H1 (cell line): ENCODE data around the gene CSAD. TPM values are rescaled to one million over a fixed set of nuclear protein-coding genes. Genes with fewer than 3 reads are reported as not detected.

Source experiments
- CTCF ChIA-PET: fragments of 300-600 bp; sonication (Branson Sonifier 250); formaldehyde crosslinking; loops from one replicate; lab custom pipeline; 2021; ENCODE audit not compliant: partially characterized antibody; lab: Charles Lee
- POLR2A ChIA-PET: fragments of 300-600 bp; sonication (Branson Sonifier 250); formaldehyde crosslinking; loops from one replicate; lab custom pipeline; 2021; ENCODE audit warnings: inconsistent platforms; ENCODE audit not compliant: partially characterized antibody; lab: Charles Lee
- DNase-seq, 2 experiments: peaks; one replicate each; pipeline versions ENCODE4 v3.0.0 to v3.0.0-alpha.2; 2010 to 2022; ENCODE audit warnings: low spot score in 2 of 2, low read depth in 1 of 2, mixed read lengths in 1 of 2
- FAIRE-seq: peaks from 2 replicates; lab custom pipeline; 2011; peaks lifted over from hg19 to GRCh38; lab: Jason Lieb, UNC
- H2AFZ ChIP-seq: 2 replicates; pipeline ENCODE4 v1.8.1; 2012; ENCODE audit warnings: low read length, inconsistent platforms
- H2AK5ac ChIP-seq: 2 replicates; pipeline ENCODE4 v1.6.1; 2013; ENCODE audit warnings: low read depth, low read length
- H2BK120ac ChIP-seq: replicated peaks from 2 replicates; pipeline ENCODE3; 2013; ENCODE audit warnings: low read depth, low read length, inconsistent platforms
- H2BK12ac ChIP-seq: 2 replicates; pipeline ENCODE4 v1.6.1; 2013; ENCODE audit warnings: low read depth, low read length
- H2BK15ac ChIP-seq: 2 replicates; pipeline ENCODE4 v1.6.1; 2013; ENCODE audit warnings: low read length
- H2BK20ac ChIP-seq: 2 replicates; pipeline ENCODE4 v1.6.1; 2013; ENCODE audit warnings: low read length
- H2BK5ac ChIP-seq: 2 replicates; pipeline ENCODE4 v1.6.1; 2013; ENCODE audit warnings: low read depth, low read length
- H3K14ac ChIP-seq: 2 replicates; pipeline ENCODE4 v1.6.1; 2013; ENCODE audit warnings: inconsistent platforms; ENCODE audit not compliant: insufficient read length
- H3K18ac ChIP-seq: 2 replicates; pipeline ENCODE4 v1.6.1; 2013; ENCODE audit warnings: low read length; ENCODE audit errors: extremely low read depth
- H3K23ac ChIP-seq: 2 replicates; pipeline ENCODE4 v1.6.1; 2013; ENCODE audit warnings: inconsistent platforms; ENCODE audit not compliant: insufficient read length
- H3K23me2 ChIP-seq: 2 replicates; pipeline ENCODE4 v1.6.1; 2013; ENCODE audit warnings: low read depth, low read length
- H3K27ac ChIP-seq: 2 replicates; pipeline ENCODE4 v1.6.1; 2011; ENCODE audit warnings: low read depth, low read length, inconsistent platforms
- H3K27me3 ChIP-seq, 4 experiments: replicated peaks in 1 of 4; 1 replicate in 1 of 4; 2 replicates in 3 of 4; pipeline versions ENCODE4 v1.6.1 to v1.8.1; 2011 to 2013; ENCODE audit warnings: low read length in 3 of 4, mild to moderate bottlenecking in 3 of 4, inconsistent platforms in 2 of 4, mixed read lengths in 2 of 4, moderate library complexity in 1 of 4; ENCODE audit not compliant: control insufficient read depth in 3 of 4, insufficient read depth in 3 of 4; ENCODE audit errors: extremely low read depth in 1 of 4
- H3K36me3 ChIP-seq, 4 experiments: 2 replicates each; pipeline versions ENCODE4 v1.6.1 to v1.8.1; 2011 to 2013; ENCODE audit warnings: mild to moderate bottlenecking in 4 of 4, low read length in 3 of 4, moderate library complexity in 2 of 4, control low read depth in 1 of 4, inconsistent platforms in 1 of 4; ENCODE audit not compliant: insufficient read depth in 4 of 4, control insufficient read depth in 2 of 4
- H3K4ac ChIP-seq: replicated peaks from 2 replicates; pipeline ENCODE3; 2013; ENCODE audit warnings: low read length, low read depth, mixed read lengths, inconsistent platforms; ENCODE audit not compliant: insufficient read length
- H3K4me1 ChIP-seq, 4 experiments: replicated peaks in 1 of 4; 1 replicate in 1 of 4; 2 replicates in 3 of 4; pipeline versions ENCODE4 v1.6.1 to v1.8.1; 2011 to 2013; ENCODE audit warnings: low read length in 3 of 4, inconsistent platforms in 2 of 4, mixed read lengths in 1 of 4; ENCODE audit not compliant: insufficient read depth in 4 of 4, control insufficient read depth in 3 of 4
- H3K4me2 ChIP-seq, 2 experiments: 2 replicates each; pipeline versions ENCODE4 v1.6.1 to v1.8.1; 2011 to 2013; ENCODE audit warnings: low read depth in 2 of 2, low read length in 2 of 2, control low read depth in 1 of 2, inconsistent platforms in 1 of 2, mild to moderate bottlenecking in 1 of 2; ENCODE audit not compliant: insufficient read depth in 1 of 2
- H3K4me3 ChIP-seq, 4 experiments: fragments of 200-600, 300-600 bp in 1 of 4; sonication (generic), shearing (Covaris generic), sonication (Bioruptor Twin) in 1 of 4; 2 replicates each; pipeline versions ENCODE4 v1.5.1 to v1.8.1; 2011 to 2016; ENCODE audit warnings: low read length in 4 of 4, low read depth in 3 of 4, control low read depth in 2 of 4, inconsistent platforms in 2 of 4, mild to moderate bottlenecking in 2 of 4, mixed read lengths in 1 of 4, moderate library complexity in 1 of 4; ENCODE audit not compliant: insufficient read depth in 2 of 4; ENCODE audit errors: extremely low read depth in 1 of 4
- H3K56ac ChIP-seq: replicated peaks from 2 replicates; pipeline ENCODE3; 2013; ENCODE audit warnings: low read depth, mild to moderate bottlenecking, mixed read lengths, low read length, inconsistent platforms; ENCODE audit not compliant: insufficient read length
- H3K79me1 ChIP-seq: 2 replicates; pipeline ENCODE4 v1.6.1; 2013; ENCODE audit warnings: low read depth, low read length, control low read depth
- H3K79me2 ChIP-seq, 2 experiments: 2 replicates each; pipeline versions ENCODE4 v1.6.1 to v1.8.1; 2012 to 2013; ENCODE audit warnings: low read length in 2 of 2, mild to moderate bottlenecking in 2 of 2, inconsistent platforms in 1 of 2; ENCODE audit not compliant: insufficient read depth in 2 of 2, control insufficient read depth in 1 of 2
- H3K9ac ChIP-seq, 4 experiments: replicated peaks in 1 of 4; 1 replicate in 1 of 4; 2 replicates in 3 of 4; pipeline versions ENCODE4 v1.6.1 to v1.8.1; 2011 to 2013; ENCODE audit warnings: low read depth in 3 of 4, low read length in 3 of 4, control low read depth in 2 of 4, mild to moderate bottlenecking in 2 of 4, moderate library complexity in 2 of 4, inconsistent platforms in 1 of 4; ENCODE audit errors: extremely low read depth in 1 of 4
- H3K9me3 ChIP-seq, 2 experiments: 2 replicates each; pipeline versions ENCODE4 v1.6.1 to v1.8.1; 2012 to 2013; ENCODE audit warnings: mild to moderate bottlenecking in 2 of 2, moderate library complexity in 2 of 2, control low read depth in 1 of 2, inconsistent platforms in 1 of 2, low read depth in 1 of 2, low read length in 1 of 2, mixed read lengths in 1 of 2; ENCODE audit not compliant: insufficient read depth in 2 of 2
- H4K20me1 ChIP-seq, 2 experiments: replicated peaks in 1 of 2; 2 replicates each; pipeline versions ENCODE3 to v1.8.1; 2011 to 2013; ENCODE audit warnings: inconsistent platforms in 2 of 2, low read length in 2 of 2, mild to moderate bottlenecking in 1 of 2; ENCODE audit not compliant: insufficient read depth in 2 of 2, control insufficient read depth in 1 of 2
- H4K5ac ChIP-seq: 2 replicates; pipeline ENCODE4 v1.6.1; 2013; ENCODE audit warnings: low read length, low read depth, mixed read lengths, inconsistent platforms; ENCODE audit not compliant: insufficient read length
- H4K8ac ChIP-seq: 2 replicates; pipeline ENCODE4 v1.8.0; 2013; ENCODE audit warnings: mild to moderate bottlenecking, moderate library complexity, low read length, inconsistent platforms; ENCODE audit not compliant: insufficient read depth; ENCODE audit errors: extremely low read depth
- H4K91ac ChIP-seq: replicated peaks from 2 replicates; pipeline ENCODE3; 2013; ENCODE audit warnings: low read length, mixed read lengths, inconsistent platforms; ENCODE audit not compliant: insufficient read length
- EP300 ChIP-seq, 2 experiments: IDR thresholded peaks; 1 replicate in 1 of 2; 2 replicates in 1 of 2; pipeline ENCODE4 v1.6.1; 2011 to 2012; ENCODE audit warnings: low read depth in 2 of 2, low read length in 2 of 2, mild to moderate bottlenecking in 2 of 2, borderline replicate concordance in 1 of 2, inconsistent platforms in 1 of 2, moderate library complexity in 1 of 2
- JUN ChIP-seq: IDR thresholded peaks from 2 replicates; pipeline ENCODE4 v1.6.1; 2011; ENCODE audit warnings: low read depth, mild to moderate bottlenecking, improper control_type of control experiment, low read length
- MAFK ChIP-seq: IDR thresholded peaks from 2 replicates; pipeline ENCODE4 v1.6.1; 2012; ENCODE audit warnings: low read depth, mild to moderate bottlenecking, improper control_type of control experiment, low read length
- PHF8 ChIP-seq: fragments of 200-600 bp; sonication (generic); conservative IDR thresholded peaks from 2 replicates; pipeline ENCODE4 v1.7.1; 2012; ENCODE audit warnings: low read depth, mild to moderate bottlenecking, inconsistent platforms, low read length, moderate library complexity
- SIX5 ChIP-seq: IDR thresholded peaks from 2 replicates; pipeline ENCODE4 v1.6.1; 2011; ENCODE audit warnings: mild to moderate bottlenecking, low read depth, low read length
- WGBS, 2 experiments: shearing (Covaris generic) in 1 of 2; methylation state at CpG; one replicate each; pipeline versions ENCODE4 v1.1.6 to v1.1.7; 2013 to 2015; ENCODE audit warnings: low lambda C conversion rate in 2 of 2, mixed read lengths in 2 of 2, inconsistent platforms in 1 of 2, low coverage in 1 of 2, missing lambda C conversion rate in 1 of 2; ENCODE audit not compliant: insufficient replicate concordance in 2 of 2, insufficient coverage in 1 of 2, insufficient read length in 1 of 2; ENCODE audit errors: extremely low coverage in 1 of 2, missing lambda C conversion rate in 1 of 2; 5-methylcytosine and 5-hydroxymethylcytosine counted together
- polyA plus RNA-seq, 7 experiments: library from polyadenylated mRNA; depleted of rRNA in 3 of 7; stranded (reverse) in 5 of 7; unstranded in 2 of 7; fragments of >200 nt in 5 of 7; fragments of 200-250 nt in 2 of 7; gene quantifications; 1 replicate in 5 of 7; 2 replicates in 1 of 7; 4 replicates in 1 of 7; pipeline versions ENCODE4 v1.2.1 to v1.2.3, GENCODE V29; 2011 to 2013; ENCODE audit warnings: missing spikeins in 2 of 7, mixed read lengths in 2 of 7
- total RNA-seq: library from RNA; stranded (reverse); fragmentation: NEBNext Ultra II Directional; extraction: Animal tissue kit (Norgen Biotek cat#: 25700); gene quantifications from 2 replicates; pipeline ENCODE4 v1.2.1, GENCODE V29; 2021
- TF ChIP-seq, protein P1 (sequence below): IDR thresholded peaks from 2 replicates; pipeline ENCODE4 v1.6.1; 2011; ENCODE audit warnings: low read depth, mild to moderate bottlenecking, low read length; ENCODE audit not compliant: insufficient read depth
- TF ChIP-seq, protein P2 (sequence below), 3 experiments: IDR thresholded peaks; 1 replicate in 2 of 3; 2 replicates in 1 of 3; pipeline versions ENCODE4 v1.5.1 to v1.6.1; 2011; ENCODE audit warnings: low read length in 3 of 3, mild to moderate bottlenecking in 3 of 3, inconsistent platforms in 2 of 3, low read depth in 1 of 3, moderate library complexity in 1 of 3; ENCODE audit not compliant: insufficient read depth in 1 of 3; ENCODE audit errors: control extremely low read depth in 1 of 3

The CSAD gene
- total and polyA plus RNA-seq, 2 of the 8 experiments (the other 6 are each of a cell fraction or from before 2014, with no cell fraction given) = 8.8 to 11.3 TPM

DNA sequence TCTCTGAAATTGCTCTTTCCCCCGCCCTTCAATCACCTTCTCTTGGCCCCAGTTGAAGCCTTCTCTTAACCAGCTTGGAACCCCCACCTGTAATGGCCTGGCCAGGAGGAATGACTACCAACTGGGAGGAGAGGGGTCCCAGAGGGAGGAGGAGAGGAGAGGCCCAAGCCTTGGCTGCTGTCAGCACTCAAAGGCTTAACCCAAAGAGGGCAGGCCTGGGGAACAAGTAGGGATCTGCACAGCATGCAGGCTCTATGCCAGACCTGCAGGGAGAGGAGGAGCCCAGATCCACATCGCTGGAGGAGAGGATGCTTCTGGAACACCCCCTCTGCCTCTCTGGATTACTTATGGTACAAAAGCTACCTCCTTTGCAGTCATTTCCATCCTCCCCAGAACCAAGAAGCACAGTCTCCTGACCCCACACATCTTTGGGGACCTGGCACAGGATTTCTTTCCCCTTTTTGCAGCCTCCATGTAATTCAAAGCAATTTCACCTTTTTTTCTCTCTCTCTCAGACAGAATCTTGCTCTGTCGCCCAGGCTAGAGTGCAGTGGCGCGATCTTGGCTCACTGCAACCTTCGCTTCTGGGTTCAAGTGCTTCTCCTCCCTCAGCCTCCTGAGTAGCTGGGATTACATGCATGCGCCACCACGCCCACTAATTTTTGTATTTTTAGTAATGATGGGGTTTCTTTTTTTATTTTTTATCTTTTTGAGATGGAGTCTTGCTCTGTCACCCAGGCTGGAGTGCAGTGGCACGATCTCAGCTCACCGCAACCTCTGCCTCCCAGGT, 45.1 kb upstream of the CSAD start:
- Histone ChIP-seq H2BK5ac (peak overlapping the region; percentile 91), H3K14ac (no peak overlapping the region), H3K23me2 (peaks cover 8% of the 10 kb centered on the region), H3K4me2 (peak overlapping the region in 1 of 2 experiments; percentile 100; a peak in 2 of 4 replicates), H3K4me3 (no peak overlapping the region), H3K4ac (no peak overlapping the region), H2BK15ac (0 out of 2 replicates have a peak overlapping the region, but pooled peaks have one; percentile 46), H3K23ac (no peak overlapping the region), H3K56ac (no peak overlapping the region), H3K79me1 (no peaks in the 10 kb centered on the region), H2BK20ac (no peak overlapping the region; the same call in 1 of the 2 replicates), H3K9ac (no peak overlapping the region), H2AFZ (no peak overlapping the region), H2AK5ac (peak overlapping the region; percentile 94; the same call in 1 of the 2 replicates), H4K91ac (no peak overlapping the region), H3K9me3 (no peaks in the 10 kb centered on the region), H4K5ac (no peak overlapping the region), H3K4me1 (peaks cover 35 to 59% (median 41%) of the 10 kb centered on the region in 4 experiments), H4K20me1 (no peaks in the 10 kb centered on the region), H3K79me2 (peaks cover 0 to 7% of the 10 kb centered on the region in 2 experiments; a peak in 1 of 4 replicates), H3K27ac (no peak overlapping the region), H4K8ac (no peak overlapping the region), H3K36me3 (no peaks in the 10 kb centered on the region; a peak in 1 of 8 replicates), H3K18ac (0 out of 2 replicates have a peak overlapping the region, but pooled peaks have one; percentile 13), H2BK12ac (peak overlapping the region; percentile 99; the same call in 1 of the 2 replicates), H2BK120ac (no peak overlapping the region), H3K27me3 (no peaks in the 10 kb centered on the region)
- ChIA-PET CTCF (interaction anchor here (0.7 to 21.6 kb wide), 13 partner anchors 10 to 50 kb away, joined by 3 to 654 read pairs (median 5); partner anchors contain the start of gene ESPL1), POLR2A (interaction anchor here (0.9 to 13.6 kb wide), 6 partner anchors 3 to 65 kb away, joined by 3 to 151 read pairs (median 5); partner anchors contain the start of gene RARG)
- DNase-seq (no peak), FAIRE-seq (no peak)
- WGBS, 2 experiments = 87% methylated on average over 9 of the region's 10 CpGs; no CpG with 5 or more reads in 1 of the 2 experiments
- TF ChIP-seq, protein P1, sequence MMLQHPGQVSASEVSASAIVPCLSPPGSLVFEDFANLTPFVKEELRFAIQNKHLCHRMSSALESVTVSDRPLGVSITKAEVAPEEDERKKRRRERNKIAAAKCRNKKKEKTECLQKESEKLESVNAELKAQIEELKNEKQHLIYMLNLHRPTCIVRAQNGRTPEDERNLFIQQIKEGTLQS = no peak
- TF ChIP-seq PHF8 = no peak
- no peak for TF ChIP-seq MAFK
- TF ChIP-seq SIX5 = no peak
- TF ChIP-seq EP300 (IDR thresholded peaks at IDR 0.05; ENCODE audit: borderline replicate concordance in 1 of 2, low read depth in 2 of 2, low read length in 2 of 2) = no peak
- no peak for TF ChIP-seq JUN
- TF ChIP-seq, protein P2, sequence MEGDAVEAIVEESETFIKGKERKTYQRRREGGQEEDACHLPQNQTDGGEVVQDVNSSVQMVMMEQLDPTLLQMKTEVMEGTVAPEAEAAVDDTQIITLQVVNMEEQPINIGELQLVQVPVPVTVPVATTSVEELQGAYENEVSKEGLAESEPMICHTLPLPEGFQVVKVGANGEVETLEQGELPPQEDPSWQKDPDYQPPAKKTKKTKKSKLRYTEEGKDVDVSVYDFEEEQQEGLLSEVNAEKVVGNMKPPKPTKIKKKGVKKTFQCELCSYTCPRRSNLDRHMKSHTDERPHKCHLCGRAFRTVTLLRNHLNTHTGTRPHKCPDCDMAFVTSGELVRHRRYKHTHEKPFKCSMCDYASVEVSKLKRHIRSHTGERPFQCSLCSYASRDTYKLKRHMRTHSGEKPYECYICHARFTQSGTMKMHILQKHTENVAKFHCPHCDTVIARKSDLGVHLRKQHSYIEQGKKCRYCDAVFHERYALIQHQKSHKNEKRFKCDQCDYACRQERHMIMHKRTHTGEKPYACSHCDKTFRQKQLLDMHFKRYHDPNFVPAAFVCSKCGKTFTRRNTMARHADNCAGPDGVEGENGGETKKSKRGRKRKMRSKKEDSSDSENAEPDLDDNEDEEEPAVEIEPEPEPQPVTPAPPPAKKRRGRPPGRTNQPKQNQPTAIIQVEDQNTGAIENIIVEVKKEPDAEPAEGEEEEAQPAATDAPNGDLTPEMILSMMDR (IDR thresholded peaks at IDR 0.05; ENCODE audit: control extremely low read depth in 1 of 3, insufficient read depth in 1 of 3, low read depth in 1 of 3, low read length in 3 of 3) = no peak
